NB4 (cell line): Measurements from ENCODE around the gene TRIM3.

Experiments
- POLR2A ChIP-seq: IDR thresholded peaks from 2 replicates; pipeline ENCODE4 v1.6.1; 2011; ENCODE audit warnings: mild to moderate bottlenecking; ENCODE audit not compliant: insufficient read length; ENCODE audit errors: extremely low read depth
- TF ChIP-seq, protein P1 (sequence below): IDR thresholded peaks from one replicate; pipeline ENCODE4 v1.5.1; 2012; ENCODE audit warnings: low read depth, low read length
- TF ChIP-seq, protein P2 (sequence below): IDR thresholded peaks from 2 replicates; pipeline ENCODE4 v1.6.1; 2011; ENCODE audit warnings: low read depth, low read length

- TF ChIP-seq, protein P1, sequence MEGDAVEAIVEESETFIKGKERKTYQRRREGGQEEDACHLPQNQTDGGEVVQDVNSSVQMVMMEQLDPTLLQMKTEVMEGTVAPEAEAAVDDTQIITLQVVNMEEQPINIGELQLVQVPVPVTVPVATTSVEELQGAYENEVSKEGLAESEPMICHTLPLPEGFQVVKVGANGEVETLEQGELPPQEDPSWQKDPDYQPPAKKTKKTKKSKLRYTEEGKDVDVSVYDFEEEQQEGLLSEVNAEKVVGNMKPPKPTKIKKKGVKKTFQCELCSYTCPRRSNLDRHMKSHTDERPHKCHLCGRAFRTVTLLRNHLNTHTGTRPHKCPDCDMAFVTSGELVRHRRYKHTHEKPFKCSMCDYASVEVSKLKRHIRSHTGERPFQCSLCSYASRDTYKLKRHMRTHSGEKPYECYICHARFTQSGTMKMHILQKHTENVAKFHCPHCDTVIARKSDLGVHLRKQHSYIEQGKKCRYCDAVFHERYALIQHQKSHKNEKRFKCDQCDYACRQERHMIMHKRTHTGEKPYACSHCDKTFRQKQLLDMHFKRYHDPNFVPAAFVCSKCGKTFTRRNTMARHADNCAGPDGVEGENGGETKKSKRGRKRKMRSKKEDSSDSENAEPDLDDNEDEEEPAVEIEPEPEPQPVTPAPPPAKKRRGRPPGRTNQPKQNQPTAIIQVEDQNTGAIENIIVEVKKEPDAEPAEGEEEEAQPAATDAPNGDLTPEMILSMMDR, result no peak
- no peak for TF ChIP-seq POLR2A
- TF ChIP-seq, protein P2, sequence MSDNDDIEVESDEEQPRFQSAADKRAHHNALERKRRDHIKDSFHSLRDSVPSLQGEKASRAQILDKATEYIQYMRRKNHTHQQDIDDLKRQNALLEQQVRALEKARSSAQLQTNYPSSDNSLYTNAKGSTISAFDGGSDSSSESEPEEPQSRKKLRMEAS, result no peak
These were observed 6.7 kb upstream of the TRIM3 start for GRCh38 chr11:6480299-6480914.
